Thymus (tissue), 11 donors: ENCODE measurements around the gene FOXL2NB. TPM values are rescaled to one million over a fixed set of nuclear protein-coding genes. Genes with fewer than 3 reads are reported as not detected.
A peak's percentile ranks its signal among the peaks of the same experiment; 100 is the strongest.

Source experiments
- DNase-seq, 9 donors: peaks; one replicate each; pipeline ENCODE4 v3.0.0-alpha.2; 2013; ENCODE audit warnings: low spot score in 9 of 9, low read depth in 6 of 9, missing footprints in 1 of 9
- H3K27ac ChIP-seq, 2 donors: one replicate each; pipeline ENCODE4 v1.5.1; 2013; ENCODE audit warnings: control low read depth in 1 of 2, low read depth in 1 of 2, low read length in 1 of 2, mild to moderate bottlenecking in 1 of 2, moderate library complexity in 1 of 2
- H3K27me3 ChIP-seq, 2 donors: one replicate each; pipeline ENCODE4 v1.5.1; 2013; ENCODE audit warnings: low read length in 1 of 2; ENCODE audit not compliant: control insufficient read depth in 2 of 2, insufficient read depth in 1 of 2
- H3K36me3 ChIP-seq, 2 donors: one replicate each; pipeline ENCODE4 v1.5.1; 2013; ENCODE audit warnings: low read length in 1 of 2, mild to moderate bottlenecking in 1 of 2, moderate library complexity in 1 of 2; ENCODE audit not compliant: control insufficient read depth in 2 of 2, insufficient read depth in 2 of 2
- H3K4me1 ChIP-seq, 2 donors: one replicate each; pipeline ENCODE4 v1.5.1; 2013; ENCODE audit warnings: low read length in 2 of 2; ENCODE audit not compliant: control insufficient read depth in 2 of 2, insufficient read depth in 2 of 2
- H3K4me3 ChIP-seq, 2 donors: one replicate each; pipeline ENCODE4 v1.5.1; 2013; ENCODE audit warnings: low read length in 2 of 2, control low read depth in 1 of 2, mild to moderate bottlenecking in 1 of 2
- H3K9me3 ChIP-seq, 2 donors: one replicate each; pipeline ENCODE4 v1.5.1; 2013; ENCODE audit warnings: low read length in 1 of 2, mild to moderate bottlenecking in 1 of 2; ENCODE audit not compliant: control insufficient read depth in 2 of 2, insufficient read depth in 1 of 2
- WGBS: extraction: QIAGEN DNeasy Blood & Tissue Kit; methylation state at CpG from one replicate; pipeline ENCODE4 v1.1.7; 2013; 5-methylcytosine and 5-hydroxymethylcytosine counted together
- polyA plus RNA-seq: library from polyadenylated mRNA; stranded (reverse); fragments of 200-250 nt; gene quantifications from one replicate; pipeline ENCODE4 v1.2.3, GENCODE V29; 2013
- total RNA-seq: library from RNA; stranded (reverse); fragments of 120-200 nt; gene quantifications from one replicate; pipeline ENCODE4 v1.2.4, GENCODE V29; 2013
- donor health status: healthy.

FOXL2NB gene
- total and polyA plus RNA-seq, 2 donors, result under 0.01 to 0.05 TPM

DNA sequence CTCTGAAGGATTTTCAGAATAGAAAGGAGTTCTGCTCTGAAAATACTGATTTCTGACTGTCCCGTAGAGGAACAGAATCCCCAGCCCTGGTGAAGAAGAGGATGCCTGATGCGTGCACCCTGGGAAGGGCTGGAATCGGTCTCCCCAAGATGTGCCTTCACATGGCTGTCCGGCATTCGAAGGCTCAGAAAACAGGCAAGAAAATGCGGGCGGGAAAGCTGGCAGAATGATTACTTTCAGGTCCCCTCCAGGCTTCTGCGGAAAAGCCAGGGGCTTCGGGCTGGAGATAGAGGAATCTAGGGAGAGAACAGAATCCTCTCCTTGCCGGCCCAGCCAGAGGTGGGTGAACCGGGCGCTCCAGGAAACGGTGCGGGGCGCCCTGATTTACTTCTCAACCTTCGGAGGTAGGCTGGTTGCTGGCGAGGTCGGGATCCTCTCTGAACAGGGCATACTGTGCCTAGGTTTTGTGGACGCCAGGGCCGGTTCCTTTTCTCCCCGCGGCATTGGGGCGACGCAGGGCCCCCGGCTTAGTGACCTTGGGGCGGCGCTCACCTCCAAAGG, 2.5 kb downstream of the FOXL2NB start:
- Histone ChIP-seq H3K4me3 (peak overlapping the region in 1 of 2 donors; percentile 4), H3K27me3 (peaks cover 59 to 91% of the 10 kb centered on the region in 2 donors), H3K4me1 (peaks cover 17 to 24% of the 10 kb centered on the region in 2 donors), H3K36me3 (no peaks in the 10 kb centered on the region), H3K9me3 (peaks cover 0 to 3% of the 10 kb centered on the region in 2 donors), H3K27ac (no peak overlapping the region)
- WGBS, result 4% methylated on average over 27 of the region's 27 CpGs
- DNase-seq, result no peak

DNA sequence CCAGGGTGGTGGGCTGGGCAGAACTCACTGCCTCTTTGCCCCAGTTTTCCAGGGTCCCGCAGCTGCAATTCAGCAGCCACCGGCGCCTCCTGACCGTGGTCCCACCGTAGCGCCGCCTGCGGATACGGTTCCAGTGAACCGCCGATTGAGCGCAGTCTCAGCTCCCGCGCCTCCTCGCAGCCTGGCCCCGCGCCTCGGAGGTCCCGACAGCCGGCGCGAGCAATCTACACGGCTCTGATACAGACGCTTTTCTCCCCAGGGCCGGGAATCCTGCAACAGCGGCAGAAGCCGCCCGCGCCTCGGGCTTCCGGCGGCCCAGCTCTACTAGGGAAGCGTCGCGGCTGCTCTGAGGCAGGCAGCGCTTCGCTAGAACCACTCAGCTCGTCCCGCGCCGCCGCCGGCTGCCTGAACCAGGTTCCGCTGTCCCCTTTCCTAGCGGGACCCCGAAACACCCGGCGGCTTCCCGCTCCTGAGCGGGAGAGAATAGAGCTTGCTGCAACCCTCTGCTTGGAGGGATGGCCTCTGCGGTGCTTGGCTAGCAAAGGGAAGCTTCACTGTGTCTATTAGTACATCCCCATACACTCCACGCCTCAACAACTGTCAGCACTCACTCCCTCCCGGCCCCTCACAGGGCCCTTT, 3.1 kb downstream of the FOXL2NB start:
- Histone ChIP-seq H3K9me3 (peaks cover 0 to 3% of the 10 kb centered on the region in 2 donors), H3K36me3 (no peaks in the 10 kb centered on the region), H3K27ac (no peak overlapping the region), H3K4me1 (peaks cover 13 to 18% of the 10 kb centered on the region in 2 donors), H3K4me3 (peak overlapping the region in 1 of 2 donors; percentile 4), H3K27me3 (peaks cover 54 to 91% of the 10 kb centered on the region in 2 donors)
- 2% methylated on average over 53 of the region's 53 CpGs for WGBS
- DNase-seq, result peak in 1 of 9 donors; percentile 39

DNA sequence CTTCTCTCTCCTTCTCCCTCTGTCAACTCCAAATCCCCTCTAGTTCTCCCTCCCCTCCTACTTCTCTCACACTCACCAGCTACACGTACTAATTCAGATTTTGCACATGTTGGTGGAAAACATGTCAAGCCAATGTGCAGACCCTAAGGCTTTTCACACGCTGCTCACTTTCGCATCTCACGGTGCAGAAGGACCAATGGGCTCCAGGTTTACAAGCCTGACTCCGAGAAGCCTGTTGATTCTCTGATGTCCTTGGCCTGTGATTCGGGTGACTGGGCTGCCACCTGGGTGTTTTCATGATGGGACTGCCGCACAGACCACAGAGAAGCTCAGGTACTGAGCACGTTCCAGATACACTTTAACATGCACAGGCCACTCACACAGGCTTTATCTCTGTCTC, 3.7 kb downstream of the FOXL2NB start:
- no peak overlapping the region for H3K27ac ChIP-seq
- no peaks in the 10 kb centered on the region for H3K36me3 ChIP-seq
- no peak overlapping the region for H3K4me3 ChIP-seq
- peaks cover 52 to 92% of the 10 kb centered on the region in 2 donors for H3K27me3 ChIP-seq
- peaks cover 10 to 15% of the 10 kb centered on the region in 2 donors for H3K4me1 ChIP-seq
- H3K9me3 ChIP-seq, result peaks cover 0 to 3% of the 10 kb centered on the region in 2 donors
- no peak for DNase-seq
- 91% methylated on average over 8 of the region's 8 CpGs for WGBS

DNA sequence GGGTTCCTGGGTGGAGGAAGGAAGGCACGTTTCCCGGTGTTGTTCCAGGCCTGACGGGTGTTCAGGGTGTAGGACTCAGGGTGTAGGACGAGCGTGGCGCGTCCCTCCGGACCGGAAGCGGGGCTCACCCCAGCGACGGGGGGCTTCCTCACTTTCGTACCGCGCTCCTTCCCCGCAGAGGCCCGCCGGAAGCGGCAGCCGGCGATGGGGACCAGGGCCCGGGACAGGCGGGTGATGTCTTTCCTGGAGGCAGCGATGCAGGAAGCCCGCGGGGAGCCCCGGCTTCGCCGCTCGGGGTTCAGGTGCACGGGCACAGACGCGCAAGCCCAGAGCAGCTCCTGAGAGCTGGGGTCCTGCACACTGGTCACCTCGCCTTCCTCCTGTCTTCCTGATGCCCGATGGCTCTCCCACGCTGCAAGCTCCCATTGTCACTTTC, 13.4 kb downstream of the FOXL2NB start:
- Histone ChIP-seq H3K4me3 (no peak overlapping the region), H3K9me3 (peaks cover 1 to 2% of the 10 kb centered on the region in 2 donors), H3K36me3 (no peaks in the 10 kb centered on the region), H3K27ac (no peak overlapping the region), H3K27me3 (peaks cover 19 to 52% of the 10 kb centered on the region in 2 donors), H3K4me1 (peaks cover 0 to 8% of the 10 kb centered on the region in 2 donors)
- DNase-seq, result no peak
- 1% methylated on average over 36 of the region's 36 CpGs for WGBS

DNA sequence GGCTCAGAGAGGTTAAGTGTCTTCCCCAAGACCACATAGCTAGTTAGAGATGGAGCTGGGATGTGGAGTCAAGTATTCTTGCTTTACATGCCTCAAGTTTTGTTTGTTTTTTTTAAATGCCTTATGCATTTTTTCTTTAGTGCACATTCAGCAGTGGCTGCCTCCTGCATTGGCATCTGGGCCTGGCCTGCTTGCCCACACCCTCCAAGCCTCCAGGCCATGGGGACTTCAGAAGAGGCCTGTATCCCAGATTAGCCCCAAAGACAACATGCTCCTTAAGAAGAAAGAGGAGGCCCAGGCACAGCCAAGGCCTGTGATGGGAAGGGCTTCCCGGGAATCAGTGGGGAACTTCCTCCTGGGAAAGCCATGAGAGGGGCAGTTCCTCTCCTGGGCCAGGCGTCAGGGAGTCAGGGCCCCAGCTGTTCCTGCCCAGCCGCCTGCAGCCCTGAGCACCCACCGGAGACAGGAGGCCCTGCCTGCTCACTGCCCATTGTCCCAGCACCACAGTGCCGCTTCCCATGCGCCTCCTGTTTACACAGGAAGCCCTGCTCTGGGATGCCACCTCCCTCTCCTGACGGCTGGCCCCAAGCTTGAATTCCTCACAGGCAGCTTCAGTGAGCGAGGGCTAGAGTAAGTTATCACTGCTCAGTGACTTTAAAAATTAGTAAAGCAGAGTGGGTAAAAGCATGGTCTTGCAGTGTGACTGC, 16.0 kb downstream of the FOXL2NB start:
- WGBS, result 90% methylated on average over 8 of the region's 8 CpGs
- DNase-seq, result no peak
- no peak overlapping the region for H3K27ac ChIP-seq
- peaks cover 16 to 42% of the 10 kb centered on the region in 2 donors for H3K27me3 ChIP-seq
- H3K4me3 ChIP-seq, result no peak overlapping the region
- peaks cover 0 to 8% of the 10 kb centered on the region in 2 donors for H3K4me1 ChIP-seq
- H3K36me3 ChIP-seq, result no peaks in the 10 kb centered on the region
- peaks cover 1 to 3% of the 10 kb centered on the region in 2 donors for H3K9me3 ChIP-seq

DNA sequence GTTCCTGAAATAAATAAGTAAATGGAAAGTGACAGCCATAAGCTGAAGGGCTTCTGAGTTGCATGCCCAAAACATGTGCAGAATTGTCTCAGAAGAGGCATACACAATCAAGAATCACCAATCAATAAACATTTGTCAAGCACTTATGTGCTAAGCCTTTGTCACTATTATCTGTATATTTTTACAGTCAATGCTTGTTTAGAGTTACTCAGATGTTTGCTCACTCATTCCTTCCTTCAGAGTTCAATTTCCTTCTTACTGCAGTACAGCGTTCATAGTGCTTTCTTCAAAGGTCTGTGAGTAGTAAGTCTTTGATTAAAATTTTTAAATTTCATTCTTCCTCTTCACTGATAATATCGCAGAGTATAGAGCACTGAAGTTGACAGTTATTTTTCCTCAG, 17.2 kb downstream of the FOXL2NB start:
- Histone ChIP-seq H3K4me1 (peaks cover 0 to 8% of the 10 kb centered on the region in 2 donors), H3K4me3 (no peak overlapping the region), H3K27ac (no peak overlapping the region), H3K9me3 (peaks cover 1 to 3% of the 10 kb centered on the region in 2 donors), H3K27me3 (peaks cover 9 to 35% of the 10 kb centered on the region in 2 donors), H3K36me3 (no peaks in the 10 kb centered on the region)
- no peak for DNase-seq
- WGBS, result 97% methylated on average over 2 of the region's 2 CpGs

DNA sequence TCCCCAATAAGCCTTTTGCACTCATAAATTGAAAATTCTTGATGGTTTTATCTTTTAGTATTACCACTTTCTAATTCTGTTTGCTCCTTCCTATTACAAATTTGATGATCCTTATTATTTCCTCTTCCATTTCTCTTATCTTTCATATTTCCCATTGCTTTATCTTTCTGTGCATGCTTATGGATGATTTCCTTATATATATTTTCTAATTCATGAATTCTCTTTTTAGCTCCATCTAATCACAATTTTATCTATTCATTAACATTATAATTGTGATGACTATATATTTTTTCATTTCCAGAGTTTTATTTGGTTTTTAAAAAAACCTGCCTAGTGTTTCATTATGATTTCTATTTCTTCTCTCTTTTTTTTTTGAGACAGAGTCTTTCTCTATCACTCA, 17.9 kb downstream of the FOXL2NB start:
- DNase-seq, result no peak
- H3K9me3 ChIP-seq, result peaks cover 1 to 3% of the 10 kb centered on the region in 2 donors
- no peak overlapping the region for H3K27ac ChIP-seq
- no peak overlapping the region for H3K4me3 ChIP-seq
- no peaks in the 10 kb centered on the region for H3K36me3 ChIP-seq
- H3K4me1 ChIP-seq, result peaks cover 0 to 8% of the 10 kb centered on the region in 2 donors
- H3K27me3 ChIP-seq, result peaks cover 6 to 28% of the 10 kb centered on the region in 2 donors

DNA sequence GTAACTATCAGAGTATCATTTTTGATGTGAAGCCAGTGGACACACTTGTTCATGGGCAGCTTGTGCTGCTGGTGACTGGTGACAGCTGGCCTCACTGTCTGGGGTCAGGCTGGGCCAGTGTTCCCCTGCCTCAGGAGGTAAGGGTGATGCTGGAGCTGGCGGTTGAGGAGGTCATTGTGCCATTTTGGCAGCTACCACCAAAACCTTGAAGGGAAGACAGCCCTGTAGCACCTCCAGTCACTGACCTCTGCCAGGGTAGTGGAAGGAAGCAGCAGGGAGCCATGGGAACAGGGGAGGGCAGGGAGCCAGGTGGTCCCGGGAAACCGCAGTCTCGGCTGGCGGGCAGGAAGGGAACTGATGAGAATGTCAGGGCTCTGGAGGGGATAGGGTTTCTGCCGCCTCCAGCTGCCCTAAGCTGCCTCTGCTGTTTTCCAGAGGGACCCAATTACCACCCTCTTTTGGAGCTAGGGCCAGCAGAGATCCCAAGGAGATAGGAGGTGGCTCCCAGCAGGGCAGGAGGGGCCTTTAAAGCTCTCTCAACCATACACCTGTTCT, 24.8 kb downstream of the FOXL2NB start:
- Histone ChIP-seq H3K4me3 (no peak overlapping the region), H3K36me3 (no peaks in the 10 kb centered on the region), H3K27ac (no peak overlapping the region), H3K27me3 (no peaks in the 10 kb centered on the region), H3K4me1 (no peaks in the 10 kb centered on the region), H3K9me3 (no peaks in the 10 kb centered on the region)
- WGBS, result 88% methylated on average over 6 of the region's 6 CpGs
- DNase-seq, result no peak

DNA sequence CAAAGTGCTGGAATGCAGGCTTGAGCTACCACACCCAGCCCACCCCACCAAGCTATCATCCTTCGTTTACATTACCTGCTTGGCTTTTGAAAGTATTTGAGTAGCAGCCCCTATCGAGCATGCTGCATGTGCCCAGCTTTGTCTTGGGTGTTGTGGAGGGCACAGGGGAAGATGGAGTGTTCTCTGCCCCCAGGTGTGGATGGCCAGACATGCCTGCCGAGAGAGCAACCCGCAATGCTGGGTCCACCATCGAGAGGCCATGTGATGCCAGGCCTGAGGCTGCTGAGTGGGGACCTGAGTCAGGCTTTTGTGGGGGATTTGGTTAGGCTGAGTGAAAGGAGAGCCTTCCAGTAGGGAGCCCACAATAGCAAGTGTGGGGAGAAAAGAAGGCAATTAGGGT, 25.9 kb downstream of the FOXL2NB start:
- H3K36me3 ChIP-seq, result no peaks in the 10 kb centered on the region
- H3K9me3 ChIP-seq, result no peaks in the 10 kb centered on the region
- no peak overlapping the region for H3K4me3 ChIP-seq
- no peaks in the 10 kb centered on the region for H3K4me1 ChIP-seq
- WGBS, result 95% methylated on average over 5 of the region's 5 CpGs
- H3K27ac ChIP-seq, result no peak overlapping the region
- no peak for DNase-seq
- H3K27me3 ChIP-seq, result no peaks in the 10 kb centered on the region
